ENCODE data around the gene HHIPL1.

DNA sequence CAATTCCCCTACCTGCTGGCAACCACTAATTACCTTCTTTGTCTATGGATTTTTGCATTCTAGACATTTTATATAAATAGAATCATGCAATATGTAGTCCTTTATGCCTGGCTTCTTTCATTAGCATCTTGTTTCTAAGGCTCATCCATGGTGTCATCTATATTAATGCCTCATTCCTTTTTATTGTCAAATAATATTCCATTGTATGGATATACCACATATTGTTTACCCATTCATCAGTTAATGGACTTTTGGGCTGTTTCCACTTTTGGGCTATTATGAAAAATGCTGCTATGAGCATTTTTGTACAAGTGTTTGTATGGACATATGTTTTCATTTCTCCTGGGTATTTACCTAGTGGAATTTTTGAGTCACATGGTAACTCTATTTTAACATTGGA, 57.2 kb downstream of the HHIPL1 start:
- TF ChIP-seq, protein P1, sequence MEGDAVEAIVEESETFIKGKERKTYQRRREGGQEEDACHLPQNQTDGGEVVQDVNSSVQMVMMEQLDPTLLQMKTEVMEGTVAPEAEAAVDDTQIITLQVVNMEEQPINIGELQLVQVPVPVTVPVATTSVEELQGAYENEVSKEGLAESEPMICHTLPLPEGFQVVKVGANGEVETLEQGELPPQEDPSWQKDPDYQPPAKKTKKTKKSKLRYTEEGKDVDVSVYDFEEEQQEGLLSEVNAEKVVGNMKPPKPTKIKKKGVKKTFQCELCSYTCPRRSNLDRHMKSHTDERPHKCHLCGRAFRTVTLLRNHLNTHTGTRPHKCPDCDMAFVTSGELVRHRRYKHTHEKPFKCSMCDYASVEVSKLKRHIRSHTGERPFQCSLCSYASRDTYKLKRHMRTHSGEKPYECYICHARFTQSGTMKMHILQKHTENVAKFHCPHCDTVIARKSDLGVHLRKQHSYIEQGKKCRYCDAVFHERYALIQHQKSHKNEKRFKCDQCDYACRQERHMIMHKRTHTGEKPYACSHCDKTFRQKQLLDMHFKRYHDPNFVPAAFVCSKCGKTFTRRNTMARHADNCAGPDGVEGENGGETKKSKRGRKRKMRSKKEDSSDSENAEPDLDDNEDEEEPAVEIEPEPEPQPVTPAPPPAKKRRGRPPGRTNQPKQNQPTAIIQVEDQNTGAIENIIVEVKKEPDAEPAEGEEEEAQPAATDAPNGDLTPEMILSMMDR (IDR thresholded peaks at IDR 0.05; ENCODE audit: insufficient read depth, low read length, poor library complexity, severe bottlenecking) = no peak
- TF ChIP-seq EZH2phosphoT487 (conservative IDR thresholded peaks at IDR 0.05; ENCODE audit: low read length) = no peak
